GM12873 (cell line): Measurements from ENCODE around the gene C22orf39.

Source experiments
- CTCF ChIP-seq: IDR thresholded peaks from 2 replicates; pipeline ENCODE4 v1.5.1; 2012; ENCODE audit warnings: low read depth, mild to moderate bottlenecking, moderate library complexity, low read length, control low read depth; ENCODE audit not compliant: insufficient read depth; ENCODE audit errors: missing control alignments

The C22orf39 gene

GRCh38 chr22:19449422-19449767, 1.9 kb upstream of the C22orf39 start:
- no peak for TF ChIP-seq CTCF

- no peak for TF ChIP-seq CTCF
These were observed 1.4 kb upstream of the C22orf39 start for GRCh38 chr22:19448739-19449421.

GRCh38 chr22:19448076-19448607, 631 bp upstream of the C22orf39 start:
- no peak for TF ChIP-seq CTCF

- TF ChIP-seq CTCF: no peak
These were observed 745 bp downstream of the C22orf39 start for GRCh38 chr22:19446603-19447329.

GRCh38 chr22:19443544-19444211, 3.8 kb downstream of the C22orf39 start:
- no peak for TF ChIP-seq CTCF

GRCh38 chr22:19442166-19442565, 5.3 kb downstream of the C22orf39 start:
- no peak for TF ChIP-seq CTCF
